Thyroid gland (tissue), 4 donors: ENCODE measurements around the gene EHBP1. TPM values are rescaled to one million over a fixed set of nuclear protein-coding genes. Genes with fewer than 3 reads are reported as not detected.

Experiments
- DNase-seq, 2 donors: peaks; one replicate each; pipeline ENCODE4 v3.0.0-alpha.2; 2019
- H3K27ac ChIP-seq, 3 donors: fragments of 200-600 bp; sonication (generic); 1 replicate in 2 of 3; 2 replicates in 1 of 3; pipeline ENCODE4 v1.5.1; 2016 to 2019; ENCODE audit warnings: mild to moderate bottlenecking in 1 of 3, moderate library complexity in 1 of 3
- H3K27me3 ChIP-seq: fragments of 200-600 bp; sonication (generic); one replicate; pipeline ENCODE4 v1.5.1; 2019
- H3K36me3 ChIP-seq, 2 donors: fragments of 200-600 bp; sonication (generic); one replicate each; pipeline ENCODE4 v1.5.1; 2016 to 2019
- H3K4me1 ChIP-seq, 2 donors: fragments of 200-600 bp; sonication (generic); one replicate each; pipeline ENCODE4 v1.5.1; 2017 to 2019
- H3K4me3 ChIP-seq, 3 donors: fragments of 200-600 bp; sonication (generic); replicated peaks in 1 of 3; 1 replicate in 2 of 3; 2 replicates in 1 of 3; pipeline ENCODE4 v1.5.1; 2016; ENCODE audit warnings: mild to moderate bottlenecking in 1 of 3
- H3K9me3 ChIP-seq: fragments of 200-600 bp; sonication (generic); one replicate; pipeline ENCODE4 v1.5.1; 2017
- POLR2A ChIP-seq, 2 donors: fragments of 450-650 bp; IDR thresholded peaks; one replicate each; pipeline ENCODE4 v1.6.1; 2017; ENCODE audit warnings: antibody characterized with exemption in 2 of 2, mild to moderate bottlenecking in 2 of 2, moderate library complexity in 1 of 2
- WGBS, 2 donors: methylation state at CpG; one replicate each; pipeline ENCODE4 v1.1.5; 2017; 5-methylcytosine and 5-hydroxymethylcytosine counted together
- intact Hi-C: fragments of 100-400 bp; cut with DNase I; formaldehyde crosslinking; loops from one replicate; pipeline ENCODE4 v1.15.1; 2023
- total RNA-seq, 4 donors: library from RNA; depleted of rRNA; stranded (reverse); fragments of >200 nt; gene quantifications; one replicate each; pipeline ENCODE4 v1.2.3, GENCODE V29; 2016
- TF ChIP-seq, protein P1 (sequence below), 6 experiments: fragments of 200-600 bp in 3 of 6; fragments of 450-650 bp in 3 of 6; sonication (generic) in 3 of 6; IDR thresholded peaks; one replicate each; pipeline ENCODE4 v1.5.1; 2016 to 2019; ENCODE audit warnings: antibody characterized with exemption in 6 of 6, mild to moderate bottlenecking in 2 of 6, inconsistent platforms in 1 of 6, moderate library complexity in 1 of 6

EHBP1 gene
- total RNA-seq, 4 donors from 2014 or later = 49.9 to 68.8 (median 57.0) TPM

- 98% methylated on average over 3 of the region's 3 CpGs for WGBS, 2 donors
- TF ChIP-seq, protein P1, sequence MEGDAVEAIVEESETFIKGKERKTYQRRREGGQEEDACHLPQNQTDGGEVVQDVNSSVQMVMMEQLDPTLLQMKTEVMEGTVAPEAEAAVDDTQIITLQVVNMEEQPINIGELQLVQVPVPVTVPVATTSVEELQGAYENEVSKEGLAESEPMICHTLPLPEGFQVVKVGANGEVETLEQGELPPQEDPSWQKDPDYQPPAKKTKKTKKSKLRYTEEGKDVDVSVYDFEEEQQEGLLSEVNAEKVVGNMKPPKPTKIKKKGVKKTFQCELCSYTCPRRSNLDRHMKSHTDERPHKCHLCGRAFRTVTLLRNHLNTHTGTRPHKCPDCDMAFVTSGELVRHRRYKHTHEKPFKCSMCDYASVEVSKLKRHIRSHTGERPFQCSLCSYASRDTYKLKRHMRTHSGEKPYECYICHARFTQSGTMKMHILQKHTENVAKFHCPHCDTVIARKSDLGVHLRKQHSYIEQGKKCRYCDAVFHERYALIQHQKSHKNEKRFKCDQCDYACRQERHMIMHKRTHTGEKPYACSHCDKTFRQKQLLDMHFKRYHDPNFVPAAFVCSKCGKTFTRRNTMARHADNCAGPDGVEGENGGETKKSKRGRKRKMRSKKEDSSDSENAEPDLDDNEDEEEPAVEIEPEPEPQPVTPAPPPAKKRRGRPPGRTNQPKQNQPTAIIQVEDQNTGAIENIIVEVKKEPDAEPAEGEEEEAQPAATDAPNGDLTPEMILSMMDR (IDR thresholded peaks at IDR 0.05) = no peak
- no peak for TF ChIP-seq POLR2A (IDR thresholded peaks at IDR 0.05)
These were observed 51.5 kb downstream of the EHBP1 start for GRCh38 chr2:62757029-62757428.

DNA sequence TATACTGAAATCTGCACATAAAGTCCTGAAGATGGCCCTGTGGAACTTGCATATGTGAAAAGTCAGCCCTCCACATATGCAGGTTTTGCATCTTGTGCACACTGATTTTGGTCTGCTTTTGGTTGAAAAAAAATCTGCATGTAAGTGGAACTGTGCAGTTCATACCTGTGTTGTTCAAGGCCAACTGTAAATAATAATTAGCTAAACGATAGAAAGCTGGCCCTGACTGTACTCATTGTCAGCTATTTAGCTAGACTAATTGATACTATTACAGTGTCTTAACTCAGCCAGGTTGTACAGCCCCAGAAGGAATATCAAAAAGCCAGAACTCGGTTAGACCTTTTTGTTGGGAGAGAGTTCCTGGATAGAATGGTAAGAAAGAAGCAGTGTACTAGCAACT is 54.5 kb downstream of the EHBP1 start:
- Histone ChIP-seq H3K27me3 (no peaks in the 10 kb centered on the region), H3K9me3 (no peaks in the 10 kb centered on the region), H3K27ac (no peak overlapping the region), H3K36me3 (no peaks in the 10 kb centered on the region), H3K4me1 (no peaks in the 10 kb centered on the region), H3K4me3 (no peak overlapping the region)
- 96 to 97% methylated on average over 2 of the region's 2 CpGs for WGBS, 2 donors
- DNase-seq = no peak
- intact Hi-C loops = no loop called here
- TF ChIP-seq, protein P1 (IDR thresholded peaks at IDR 0.05) = no peak
- no peak for TF ChIP-seq POLR2A (IDR thresholded peaks at IDR 0.05)

More at GRCh38 chr2:62757029-62757428, 51.5 kb downstream of the EHBP1 start:
- no peaks in the 10 kb centered on the region for H3K9me3 ChIP-seq
- H3K27ac ChIP-seq = no peak overlapping the region
- no peak overlapping the region for H3K4me3 ChIP-seq
- intact Hi-C loops = no loop called here
- no peaks in the 10 kb centered on the region for H3K4me1 ChIP-seq
- no peaks in the 10 kb centered on the region for H3K36me3 ChIP-seq
- H3K27me3 ChIP-seq = no peaks in the 10 kb centered on the region
- DNase-seq = no peak

DNA sequence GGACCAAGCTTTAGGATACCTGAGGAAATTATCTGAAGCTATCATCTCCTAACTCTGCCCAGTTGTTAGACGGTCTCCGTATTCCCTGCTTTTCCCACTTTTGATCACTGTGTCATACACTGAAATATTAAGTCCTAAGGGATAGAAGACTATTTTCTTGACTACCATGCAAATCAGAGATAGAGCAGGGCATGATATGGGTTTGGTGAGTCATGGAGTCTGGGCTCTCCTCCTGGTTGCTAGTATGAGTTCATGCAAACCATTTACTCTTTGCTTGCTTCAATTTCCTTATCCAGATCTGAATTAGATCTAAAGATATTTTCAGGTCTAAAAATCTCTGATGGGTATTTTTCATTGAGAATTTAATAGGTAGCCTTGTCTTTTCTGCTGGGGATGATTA is 55.0 kb downstream of the EHBP1 start:
- WGBS, 2 donors = 84 to 94% methylated on average over 2 of the region's 2 CpGs
- H3K4me3 ChIP-seq = no peak overlapping the region
- H3K4me1 ChIP-seq = no peaks in the 10 kb centered on the region
- intact Hi-C loops = no loop called here
- H3K36me3 ChIP-seq = no peaks in the 10 kb centered on the region
- no peak overlapping the region for H3K27ac ChIP-seq
- no peak for DNase-seq
- H3K27me3 ChIP-seq = no peaks in the 10 kb centered on the region
- no peaks in the 10 kb centered on the region for H3K9me3 ChIP-seq
- TF ChIP-seq, protein P1 (IDR thresholded peaks at IDR 0.05) = no peak
- no peak for TF ChIP-seq POLR2A (IDR thresholded peaks at IDR 0.05)

DNA sequence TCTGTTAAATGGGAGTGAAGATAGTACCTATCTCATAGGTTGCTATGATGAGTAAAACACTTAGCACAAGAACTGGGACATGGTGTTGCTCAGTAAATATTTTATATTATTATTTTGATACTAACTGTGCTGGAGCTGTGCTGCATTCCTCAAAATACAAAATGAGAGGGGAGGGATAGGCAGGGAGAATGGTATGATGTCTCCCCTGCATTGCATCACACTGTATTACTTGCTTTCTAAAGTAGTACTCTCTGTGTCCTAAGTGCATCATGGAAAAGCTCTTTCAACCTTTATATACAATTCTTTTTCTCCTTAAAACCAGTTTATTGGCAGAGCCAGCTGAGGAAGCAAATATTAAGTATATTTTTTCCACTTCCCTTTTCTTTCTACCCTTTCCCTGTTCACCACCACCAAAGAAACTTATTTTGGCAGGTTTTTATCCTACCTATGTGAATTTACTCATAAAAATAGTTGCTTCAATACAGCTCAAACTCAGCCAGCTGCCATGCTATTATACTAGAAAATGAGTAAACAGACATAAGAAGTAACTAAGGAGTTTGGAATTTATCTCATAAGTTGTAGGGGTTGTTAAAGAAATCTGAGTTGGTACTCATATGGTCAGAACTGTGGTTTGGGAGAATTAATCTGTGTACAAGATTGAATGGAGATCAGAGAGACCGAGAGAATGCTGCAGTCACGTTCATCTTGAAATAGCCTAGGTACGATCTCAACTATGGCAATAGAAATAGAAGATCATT is 60.3 kb downstream of the EHBP1 start:
- no peak for DNase-seq
- Histone ChIP-seq H3K27ac (no peak overlapping the region), H3K9me3 (no peaks in the 10 kb centered on the region), H3K36me3 (no peaks in the 10 kb centered on the region), H3K27me3 (no peaks in the 10 kb centered on the region), H3K4me1 (no peaks in the 10 kb centered on the region), H3K4me3 (no peak overlapping the region)
- 97% methylated on average over 3 of the region's 3 CpGs for WGBS, 2 donors
- TF ChIP-seq, protein P1 (IDR thresholded peaks at IDR 0.05) = no peak
- no peak for TF ChIP-seq POLR2A (IDR thresholded peaks at IDR 0.05)
- intact Hi-C loops = no loop called here

- H3K9me3 ChIP-seq = no peaks in the 10 kb centered on the region
- H3K27me3 ChIP-seq = no peaks in the 10 kb centered on the region
- TF ChIP-seq POLR2A (IDR thresholded peaks at IDR 0.05) = no peak
- TF ChIP-seq, protein P1 (IDR thresholded peaks at IDR 0.05) = no peak
- H3K4me3 ChIP-seq = no peak overlapping the region
- intact Hi-C loops = no loop called here
- WGBS, 2 donors = 92 to 93% methylated on average over 3 of the region's 3 CpGs
- no peaks in the 10 kb centered on the region for H3K4me1 ChIP-seq
- no peaks in the 10 kb centered on the region for H3K36me3 ChIP-seq
- DNase-seq = no peak
- no peak overlapping the region for H3K27ac ChIP-seq
These were observed 63.1 kb downstream of the EHBP1 start for GRCh38 chr2:62768615-62769014.
